K562 (cell line): ENCODE measurements around the gene SLC25A4. TPM values are rescaled to one million over a fixed set of nuclear protein-coding genes. Genes with fewer than 3 reads are reported as not detected.

Experiments
- BDP1 ChIP-seq: IDR thresholded peaks from 3 replicates; pipeline ENCODE4 v1.6.1; 2011; ENCODE audit not compliant: insufficient read length, insufficient read depth
- GTF2E2 ChIP-seq: fragments of 200-800 bp; sonication (Bioruptor generic); IDR thresholded peaks from 2 replicates; pipeline ENCODE4 v1.6.1; 2016; ENCODE audit warnings: missing genetic modification characterization, missing compliant biosample characterization
- HDAC2 ChIP-seq: fragments of 450-650 bp; IDR thresholded peaks from 2 replicates; pipeline ENCODE4 v1.6.1; 2016; ENCODE audit warnings: mild to moderate bottlenecking
- HDAC3 ChIP-seq: fragments of 450-650 bp; IDR thresholded peaks from 2 replicates; pipeline ENCODE4 v1.6.1; 2018; ENCODE audit warnings: borderline replicate concordance, mild to moderate bottlenecking, moderate library complexity; ENCODE audit not compliant: partially characterized antibody
- KDM1A ChIP-seq, 2 experiments: fragments of 450-650 bp; IDR thresholded peaks; 2 replicates each; pipeline ENCODE4 v1.6.1; 2016; ENCODE audit warnings: mild to moderate bottlenecking in 2 of 2
- POLR2AphosphoS2 ChIP-seq: IDR thresholded peaks from 2 replicates; pipeline ENCODE4 v1.6.1; 2012; ENCODE audit warnings: low read length, improper control_type of control experiment
- RFX7 ChIP-seq: fragments of 250-450 bp; sonication (Bioruptor Pico); IDR thresholded peaks from 2 replicates; pipeline ENCODE4 v1.5.1; 2021; ENCODE audit warnings: mild to moderate bottlenecking
- RHOXF2B ChIP-seq: fragments of 250-450 bp; sonication (Bioruptor Pico); conservative IDR thresholded peaks from 2 replicates; pipeline ENCODE4 v1.5.1; 2021
- SAFB ChIP-seq: fragments of 200-400 bp; formaldehyde crosslinking; IDR thresholded peaks from 2 replicates; pipeline ENCODE4 v1.6.1; 2017; ENCODE audit warnings: low read depth, low read length, borderline replicate concordance
- SMAD1 ChIP-seq: fragments of 150-350 bp; IDR thresholded peaks from 2 replicates; pipeline ENCODE4 v1.6.1; 2014; ENCODE audit warnings: low read length, low read depth; ENCODE audit not compliant: partially characterized antibody
- SREBF1 ChIP-seq: fragments of 150-350 bp; IDR thresholded peaks from 2 replicates; pipeline ENCODE4 v1.6.1; 2014; ENCODE audit warnings: antibody characterized with exemption, low read depth, low read length, borderline replicate concordance
- SRSF9 ChIP-seq: fragments of 200-400 bp; formaldehyde crosslinking; IDR thresholded peaks from 2 replicates; pipeline ENCODE4 v1.6.1; 2017; ENCODE audit warnings: low read depth, low read length, borderline replicate concordance
- TAL1 ChIP-seq: fragments of 450-650 bp; IDR thresholded peaks from 2 replicates; pipeline ENCODE4 v1.6.1; 2016; ENCODE audit warnings: mild to moderate bottlenecking
- ZFP30 ChIP-seq: fragments of 250-450 bp; sonication (Bioruptor Pico); IDR thresholded peaks from 2 replicates; pipeline ENCODE4 v1.8.0; 2022; ENCODE audit warnings: moderate library complexity, mild to moderate bottlenecking, inconsistent platforms, borderline replicate concordance
- ZNF134 ChIP-seq: fragments of 250-450 bp; sonication (Bioruptor Pico); conservative IDR thresholded peaks from 2 replicates; pipeline ENCODE4 v1.4.0; 2020
- ZNF507 ChIP-seq: conservative IDR thresholded peaks from 2 replicates; pipeline ENCODE4 v1.6.1; 2017; ENCODE audit warnings: missing genetic modification characterization, missing compliant biosample characterization
- ZNF668 ChIP-seq: fragments of 250-450 bp; sonication (Bioruptor Pico); IDR thresholded peaks from 2 replicates; pipeline ENCODE4 v1.8.0; 2022; ENCODE audit warnings: mild to moderate bottlenecking, inconsistent platforms
- ZNF76 ChIP-seq: fragments of 250-450 bp; sonication (Bioruptor Pico); IDR thresholded peaks from 2 replicates; pipeline ENCODE4 v1.4.0; 2020; ENCODE audit warnings: mild to moderate bottlenecking, moderate library complexity, borderline replicate concordance
- ZNF785 ChIP-seq: fragments of 250-450 bp; sonication (Bioruptor Pico); IDR thresholded peaks from 2 replicates; pipeline ENCODE4 v1.4.0; 2020; ENCODE audit warnings: mild to moderate bottlenecking
- polyA plus RNA-seq, 8 experiments: library from polyadenylated mRNA; depleted of rRNA in 4 of 8; stranded (reverse) in 5 of 8; unstranded in 3 of 8; fragments of >200 nt; fragmentation: Nextera tagmentation in 2 of 8; fragmentation: Illumina TruSeq in 1 of 8; extraction: Ambion mirVana in 2 of 8; extraction: Trizol in 1 of 8; gene quantifications; 2 replicates each; pipeline versions ENCODE4 v1.2.1 to v1.2.3, GENCODE V29; 2011 to 2014; ENCODE audit warnings: inconsistent platforms in 1 of 8, missing spikeins in 1 of 8
- total RNA-seq, 7 experiments: library from RNA; depleted of rRNA in 6 of 7; stranded (reverse); fragments of >200 nt in 6 of 7; fragmentation: Illumina TruSeq in 2 of 7; extraction: Trizol in 2 of 7; gene quantifications; 2 replicates each; pipeline versions ENCODE4 v1.2.1 to v1.2.3, GENCODE V29; 2011 to 2021; ENCODE audit warnings: low replicate concordance in 1 of 7
- TF ChIP-seq, protein P1 (sequence below): sonication (generic); formaldehyde crosslinking; IDR thresholded peaks from 2 replicates; pipeline ENCODE4 v1.8.0; 2023; ENCODE audit warnings: missing genetic modification reagents, mild to moderate bottlenecking, borderline replicate concordance
- TF ChIP-seq, protein P2 (sequence below), 2 experiments: fragments of 450-650 bp; conservative IDR thresholded peaks; 2 replicates each; pipeline ENCODE4 v1.6.1; 2017; ENCODE audit warnings: mild to moderate bottlenecking in 2 of 2, moderate library complexity in 2 of 2
- TF ChIP-seq, protein P3 (sequence below), 3 experiments: IDR thresholded peaks in 2 of 3; conservative IDR thresholded peaks in 1 of 3; 2 replicates each; pipeline ENCODE4 v1.5.1; 2011 to 2012; ENCODE audit warnings: low read length in 3 of 3, mild to moderate bottlenecking in 3 of 3, control low read depth in 2 of 3, improper control_type of control experiment in 1 of 3, inconsistent platforms in 1 of 3, low read depth in 1 of 3, mixed read lengths in 1 of 3, moderate library complexity in 1 of 3; ENCODE audit not compliant: insufficient read depth in 2 of 3

Gene SLC25A4
- total and polyA plus RNA-seq, 9 of the 15 experiments (the other 6 are each of a cell fraction or from before 2014, with no cell fraction given): 8.3 to 28.6 (median 19.5) TPM

DNA sequence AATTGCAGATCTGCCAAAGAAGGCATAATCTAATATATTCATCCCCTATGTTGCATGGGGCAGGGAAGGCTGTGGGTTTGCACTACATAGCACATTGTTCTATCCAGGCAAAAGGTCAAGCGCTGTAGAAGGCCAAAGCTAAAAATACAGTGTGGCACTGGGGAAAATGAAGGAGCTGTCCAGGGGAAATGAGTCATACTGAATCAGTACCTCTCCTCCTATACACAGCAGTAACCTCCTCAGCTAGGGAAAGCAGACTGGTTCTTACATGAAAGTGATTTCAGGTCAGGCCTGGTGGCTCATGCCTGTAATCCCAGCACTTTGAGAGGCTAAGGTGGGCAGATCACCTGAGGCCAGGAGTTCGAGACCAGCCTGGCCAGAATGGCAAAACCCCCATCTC lies 31.0 kb upstream of the SLC25A4 start (continued):
- TF ChIP-seq, protein P1, sequence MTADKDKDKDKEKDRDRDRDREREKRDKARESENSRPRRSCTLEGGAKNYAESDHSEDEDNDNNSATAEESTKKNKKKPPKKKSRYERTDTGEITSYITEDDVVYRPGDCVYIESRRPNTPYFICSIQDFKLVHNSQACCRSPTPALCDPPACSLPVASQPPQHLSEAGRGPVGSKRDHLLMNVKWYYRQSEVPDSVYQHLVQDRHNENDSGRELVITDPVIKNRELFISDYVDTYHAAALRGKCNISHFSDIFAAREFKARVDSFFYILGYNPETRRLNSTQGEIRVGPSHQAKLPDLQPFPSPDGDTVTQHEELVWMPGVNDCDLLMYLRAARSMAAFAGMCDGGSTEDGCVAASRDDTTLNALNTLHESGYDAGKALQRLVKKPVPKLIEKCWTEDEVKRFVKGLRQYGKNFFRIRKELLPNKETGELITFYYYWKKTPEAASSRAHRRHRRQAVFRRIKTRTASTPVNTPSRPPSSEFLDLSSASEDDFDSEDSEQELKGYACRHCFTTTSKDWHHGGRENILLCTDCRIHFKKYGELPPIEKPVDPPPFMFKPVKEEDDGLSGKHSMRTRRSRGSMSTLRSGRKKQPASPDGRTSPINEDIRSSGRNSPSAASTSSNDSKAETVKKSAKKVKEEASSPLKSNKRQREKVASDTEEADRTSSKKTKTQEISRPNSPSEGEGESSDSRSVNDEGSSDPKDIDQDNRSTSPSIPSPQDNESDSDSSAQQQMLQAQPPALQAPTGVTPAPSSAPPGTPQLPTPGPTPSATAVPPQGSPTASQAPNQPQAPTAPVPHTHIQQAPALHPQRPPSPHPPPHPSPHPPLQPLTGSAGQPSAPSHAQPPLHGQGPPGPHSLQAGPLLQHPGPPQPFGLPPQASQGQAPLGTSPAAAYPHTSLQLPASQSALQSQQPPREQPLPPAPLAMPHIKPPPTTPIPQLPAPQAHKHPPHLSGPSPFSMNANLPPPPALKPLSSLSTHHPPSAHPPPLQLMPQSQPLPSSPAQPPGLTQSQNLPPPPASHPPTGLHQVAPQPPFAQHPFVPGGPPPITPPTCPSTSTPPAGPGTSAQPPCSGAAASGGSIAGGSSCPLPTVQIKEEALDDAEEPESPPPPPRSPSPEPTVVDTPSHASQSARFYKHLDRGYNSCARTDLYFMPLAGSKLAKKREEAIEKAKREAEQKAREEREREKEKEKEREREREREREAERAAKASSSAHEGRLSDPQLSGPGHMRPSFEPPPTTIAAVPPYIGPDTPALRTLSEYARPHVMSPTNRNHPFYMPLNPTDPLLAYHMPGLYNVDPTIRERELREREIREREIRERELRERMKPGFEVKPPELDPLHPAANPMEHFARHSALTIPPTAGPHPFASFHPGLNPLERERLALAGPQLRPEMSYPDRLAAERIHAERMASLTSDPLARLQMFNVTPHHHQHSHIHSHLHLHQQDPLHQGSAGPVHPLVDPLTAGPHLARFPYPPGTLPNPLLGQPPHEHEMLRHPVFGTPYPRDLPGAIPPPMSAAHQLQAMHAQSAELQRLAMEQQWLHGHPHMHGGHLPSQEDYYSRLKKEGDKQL (CRISPR knock-in tag): no peak
- no peak for TF ChIP-seq TAL1
- no peak for TF ChIP-seq ZFP30 (CRISPR knock-in tag)
- no peak for TF ChIP-seq POLR2AphosphoS2
- no peak for TF ChIP-seq ZNF507 (tag)
- TF ChIP-seq HDAC3: no peak
- TF ChIP-seq, protein P2, sequence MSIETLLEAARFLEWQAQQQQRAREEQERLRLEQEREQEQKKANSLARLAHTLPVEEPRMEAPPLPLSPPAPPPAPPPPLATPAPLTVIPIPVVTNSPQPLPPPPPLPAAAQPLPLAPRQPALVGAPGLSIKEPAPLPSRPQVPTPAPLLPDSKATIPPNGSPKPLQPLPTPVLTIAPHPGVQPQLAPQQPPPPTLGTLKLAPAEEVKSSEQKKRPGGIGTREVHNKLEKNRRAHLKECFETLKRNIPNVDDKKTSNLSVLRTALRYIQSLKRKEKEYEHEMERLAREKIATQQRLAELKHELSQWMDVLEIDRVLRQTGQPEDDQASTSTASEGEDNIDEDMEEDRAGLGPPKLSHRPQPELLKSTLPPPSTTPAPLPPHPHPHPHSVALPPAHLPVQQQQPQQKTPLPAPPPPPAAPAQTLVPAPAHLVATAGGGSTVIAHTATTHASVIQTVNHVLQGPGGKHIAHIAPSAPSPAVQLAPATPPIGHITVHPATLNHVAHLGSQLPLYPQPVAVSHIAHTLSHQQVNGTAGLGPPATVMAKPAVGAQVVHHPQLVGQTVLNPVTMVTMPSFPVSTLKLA (conservative IDR thresholded peaks at IDR 0.05): no peak
- no peak for TF ChIP-seq BDP1
- no peak for TF ChIP-seq RFX7
- no peak for TF ChIP-seq SAFB
- no peak for TF ChIP-seq ZNF785 (CRISPR knock-in tag)
- TF ChIP-seq ZNF76 (CRISPR knock-in tag): no peak
- TF ChIP-seq SREBF1: no peak
- TF ChIP-seq SMAD1: no peak
- no peak for TF ChIP-seq ZNF668 (CRISPR knock-in tag)
- TF ChIP-seq SRSF9: no peak
- no peak for TF ChIP-seq ZNF134
- TF ChIP-seq GTF2E2 (tag): no peak
- TF ChIP-seq, protein P3, sequence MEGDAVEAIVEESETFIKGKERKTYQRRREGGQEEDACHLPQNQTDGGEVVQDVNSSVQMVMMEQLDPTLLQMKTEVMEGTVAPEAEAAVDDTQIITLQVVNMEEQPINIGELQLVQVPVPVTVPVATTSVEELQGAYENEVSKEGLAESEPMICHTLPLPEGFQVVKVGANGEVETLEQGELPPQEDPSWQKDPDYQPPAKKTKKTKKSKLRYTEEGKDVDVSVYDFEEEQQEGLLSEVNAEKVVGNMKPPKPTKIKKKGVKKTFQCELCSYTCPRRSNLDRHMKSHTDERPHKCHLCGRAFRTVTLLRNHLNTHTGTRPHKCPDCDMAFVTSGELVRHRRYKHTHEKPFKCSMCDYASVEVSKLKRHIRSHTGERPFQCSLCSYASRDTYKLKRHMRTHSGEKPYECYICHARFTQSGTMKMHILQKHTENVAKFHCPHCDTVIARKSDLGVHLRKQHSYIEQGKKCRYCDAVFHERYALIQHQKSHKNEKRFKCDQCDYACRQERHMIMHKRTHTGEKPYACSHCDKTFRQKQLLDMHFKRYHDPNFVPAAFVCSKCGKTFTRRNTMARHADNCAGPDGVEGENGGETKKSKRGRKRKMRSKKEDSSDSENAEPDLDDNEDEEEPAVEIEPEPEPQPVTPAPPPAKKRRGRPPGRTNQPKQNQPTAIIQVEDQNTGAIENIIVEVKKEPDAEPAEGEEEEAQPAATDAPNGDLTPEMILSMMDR (IDR thresholded peaks at IDR 0.05 in 2 of 3, conservative IDR thresholded peaks at IDR 0.05 in 1 of 3; ENCODE audit: insufficient read depth in 2 of 3, low read depth in 1 of 3, low read length in 3 of 3): no peak
- no peak for TF ChIP-seq HDAC2
- peak; percentile 54 to 55 for TF ChIP-seq KDM1A (IDR thresholded peaks at IDR 0.05)
- TF ChIP-seq RHOXF2B (CRISPR knock-in tag): no peak
